Neural progenitor cell (in vitro differentiated cells): ENCODE results near the gene DENND5B. TPM values are rescaled to one million over a fixed set of nuclear protein-coding genes. Genes with fewer than 3 reads are reported as not detected.

Experiments
- DNase-seq: peaks from one replicate; pipeline ENCODE4 v3.0.0-alpha.2; 2016; ENCODE audit warnings: low spot score
- H2AFZ ChIP-seq: fragments of 200-600 bp; sonication (generic); replicated peaks from 2 replicates; pipeline ENCODE4 v1.6.1; 2016; ENCODE audit warnings: antibody characterized with exemption
- H3F3A ChIP-seq: fragments of 200-600 bp; sonication (generic); 2 replicates; pipeline ENCODE4 v1.6.1; 2016; ENCODE audit warnings: antibody characterized with exemption, low read depth
- H3K27ac ChIP-seq: fragments of 200-600 bp; sonication (generic); 2 replicates; pipeline ENCODE4 v1.5.1; 2016; ENCODE audit warnings: mild to moderate bottlenecking
- H3K27me3 ChIP-seq: fragments of 200-600 bp; sonication (generic); 2 replicates; pipeline ENCODE4 v1.6.1; 2016; ENCODE audit warnings: mild to moderate bottlenecking, moderate library complexity
- H3K36me3 ChIP-seq: fragments of 200-600 bp; sonication (generic); 2 replicates; pipeline ENCODE4 v1.5.1; 2016
- H3K4me1 ChIP-seq: fragments of 200-600 bp; sonication (generic); 2 replicates; pipeline ENCODE4 v1.6.1; 2016; ENCODE audit warnings: mixed run types
- H3K4me2 ChIP-seq: fragments of 200-600 bp; sonication (generic); 2 replicates; pipeline ENCODE4 v1.6.1; 2016
- H3K4me3 ChIP-seq: fragments of 200-600 bp; sonication (generic); 2 replicates; pipeline ENCODE4 v1.5.1; 2016
- H3K79me2 ChIP-seq: fragments of 200-600 bp; sonication (generic); 2 replicates; pipeline ENCODE4 v1.6.1; 2016; ENCODE audit warnings: low read depth
- H3K9ac ChIP-seq: fragments of 200-600 bp; sonication (generic); 2 replicates; pipeline ENCODE4 v1.6.1; 2016
- H3K9me3 ChIP-seq: fragments of 200-600 bp; sonication (generic); 2 replicates; pipeline ENCODE4 v1.5.1; 2016; ENCODE audit warnings: low read depth
- H4K20me1 ChIP-seq: fragments of 200-600 bp; sonication (generic); 2 replicates; pipeline ENCODE4 v1.6.1; 2016; ENCODE audit warnings: low read depth
- H3K27ac Mint-ChIP-seq: 3 replicates; pipeline ENCODE4 v1.8.0; 2021; ENCODE audit warnings: mixed read lengths
- H3K27me3 Mint-ChIP-seq: 2 replicates; pipeline ENCODE4 v1.8.0; 2022; ENCODE audit warnings: low read depth, mild to moderate bottlenecking, inconsistent platforms, moderate library complexity, mixed read lengths; ENCODE audit not compliant: insufficient read depth
- H3K36me3 Mint-ChIP-seq: 3 replicates; pipeline ENCODE4 v1.8.0; 2021; ENCODE audit warnings: mixed read lengths
- H3K4me1 Mint-ChIP-seq: 3 replicates; pipeline ENCODE4 v1.8.0; 2021; ENCODE audit warnings: mixed read lengths
- H3K4me3 Mint-ChIP-seq: 3 replicates; pipeline ENCODE4 v1.8.0; 2021; ENCODE audit warnings: mild to moderate bottlenecking, moderate library complexity, mixed read lengths
- H3K9me3 Mint-ChIP-seq: 3 replicates; pipeline ENCODE4 v1.8.0; 2020; ENCODE audit warnings: mixed read lengths
- CTCF ChIP-seq: fragments of 200-600 bp; sonication (generic); IDR thresholded peaks from 2 replicates; pipeline ENCODE4 v1.5.1; 2017; ENCODE audit warnings: antibody characterized with exemption, mild to moderate bottlenecking
- EZH2 ChIP-seq: fragments of 200-600 bp; sonication (generic); IDR thresholded peaks from 2 replicates; pipeline ENCODE4 v1.6.1; 2017; ENCODE audit warnings: antibody characterized with exemption, mild to moderate bottlenecking, moderate library complexity
- EZH2phosphoT487 ChIP-seq: fragments of 200-600 bp; sonication (generic); IDR thresholded peaks from 2 replicates; pipeline ENCODE4 v1.6.1; 2017; ENCODE audit warnings: antibody characterized with exemption
- total RNA-seq: library from RNA; depleted of rRNA; stranded (reverse); fragments of >200 nt; gene quantifications from 2 replicates; pipeline ENCODE4 v1.2.3, GENCODE V29; 2015; ENCODE audit warnings: low replicate concordance

DENND5B gene
- total RNA-seq, 1 donor from 2014 or later, result 24.2 TPM

GRCh38 chr12:31567029-31567428 lies 23.9 kb downstream of the DENND5B start:
- H2AFZ ChIP-seq, result no peak overlapping the region
- no peaks in the 10 kb centered on the region for H4K20me1 ChIP-seq
- Mint-ChIP-seq H3K4me1 (peaks cover 14% of the 10 kb centered on the region), H3K9me3 (peaks cover under 1% of the 10 kb centered on the region), H3K27me3 (peaks cover 2% of the 10 kb centered on the region), H3K36me3 (peaks cover 12% of the 10 kb centered on the region), H3K27ac (no peak overlapping the region), H3K4me3 (no peak overlapping the region)
- H3K27ac ChIP-seq, result no peak overlapping the region
- no peak for TF ChIP-seq EZH2phosphoT487
- no peak for DNase-seq
- H3K27me3 ChIP-seq, result no peaks in the 10 kb centered on the region
- H3K79me2 ChIP-seq, result peaks cover 62% of the 10 kb centered on the region
- peaks cover 10% of the 10 kb centered on the region for H3F3A ChIP-seq
- no peak overlapping the region for H3K4me2 ChIP-seq
- no peaks in the 10 kb centered on the region for H3K36me3 ChIP-seq
- no peaks in the 10 kb centered on the region for H3K9me3 ChIP-seq
- peaks cover 7% of the 10 kb centered on the region for H3K4me1 ChIP-seq
- no peak overlapping the region for H3K9ac ChIP-seq
- no peak overlapping the region for H3K4me3 ChIP-seq

GRCh38 chr12:31566547-31566946 lies 24.4 kb downstream of the DENND5B start:
- Histone ChIP-seq H3K9me3 (no peaks in the 10 kb centered on the region), H4K20me1 (no peaks in the 10 kb centered on the region), H3K4me1 (peaks cover 6% of the 10 kb centered on the region), H3K79me2 (peaks cover 62% of the 10 kb centered on the region), H3K4me3 (no peak overlapping the region), H2AFZ (no peak overlapping the region), H3K4me2 (no peak overlapping the region), H3K27ac (no peak overlapping the region), H3F3A (peaks cover 9% of the 10 kb centered on the region), H3K36me3 (no peaks in the 10 kb centered on the region), H3K27me3 (no peaks in the 10 kb centered on the region), H3K9ac (no peak overlapping the region)
- H3K4me3 Mint-ChIP-seq, result no peak overlapping the region
- TF ChIP-seq CTCF, result no peak
- no peak for TF ChIP-seq EZH2phosphoT487
- TF ChIP-seq EZH2, result no peak
- H3K4me1 Mint-ChIP-seq, result peaks cover 14% of the 10 kb centered on the region
- peaks cover 5% of the 10 kb centered on the region for H3K9me3 Mint-ChIP-seq
- H3K36me3 Mint-ChIP-seq, result peaks cover 12% of the 10 kb centered on the region
- DNase-seq, result no peak
- H3K27me3 Mint-ChIP-seq, result peaks cover 2% of the 10 kb centered on the region
- no peak overlapping the region for H3K27ac Mint-ChIP-seq

- H3K27ac Mint-ChIP-seq, result no peak overlapping the region
Measured at GRCh38 chr12:31562594-31563328, 28.2 kb downstream of the DENND5B start.

More at GRCh38 chr12:31562594-31563328, 28.2 kb downstream of the DENND5B start:
- Histone ChIP-seq H3K79me2 (peaks cover 59% of the 10 kb centered on the region), H4K20me1 (peaks cover 9% of the 10 kb centered on the region), H3K27ac (no peak overlapping the region), H2AFZ (no peak overlapping the region), H3K4me1 (peaks cover 12% of the 10 kb centered on the region), H3K36me3 (no peaks in the 10 kb centered on the region), H3K9me3 (no peaks in the 10 kb centered on the region), H3K4me3 (no peak overlapping the region), H3K27me3 (no peaks in the 10 kb centered on the region), H3F3A (peaks cover 12% of the 10 kb centered on the region), H3K4me2 (no peak overlapping the region), H3K9ac (no peak overlapping the region)
- DNase-seq, result no peak
- H3K27me3 Mint-ChIP-seq, result peaks cover 8% of the 10 kb centered on the region
- TF ChIP-seq EZH2phosphoT487, result no peak
- TF ChIP-seq EZH2, result no peak
- no peak for TF ChIP-seq CTCF
- H3K9me3 Mint-ChIP-seq, result peaks cover 34% of the 10 kb centered on the region
- H3K4me1 Mint-ChIP-seq, result no peaks in the 10 kb centered on the region
- no peak overlapping the region for H3K4me3 Mint-ChIP-seq
- peaks cover 21% of the 10 kb centered on the region for H3K36me3 Mint-ChIP-seq
